DND-41 (cell line): ENCODE measurements around the gene FRY.

Experiments used
- ATAC-seq: fragments of 200-7000 bp; cut with Tn5 transposase; 3 replicates; pipeline ENCODE4 v1.9.1; 2021; ENCODE audit warnings: low read depth; ENCODE audit not compliant: insufficient read depth
- DNase-seq: peaks from one replicate; pipeline ENCODE4 v3.0.0-alpha.2; 2020
- H2AFZ ChIP-seq: 2 replicates; pipeline ENCODE4 v1.6.0; 2012; ENCODE audit warnings: low read depth, low read length
- H3K27ac ChIP-seq: 2 replicates; pipeline ENCODE4 v1.5.1; 2012; ENCODE audit warnings: low read length, inconsistent platforms
- H3K27me3 ChIP-seq: fragments of 200-600 bp; sonication (generic); 2 replicates; pipeline ENCODE4 v1.6.0; 2012; ENCODE audit warnings: low read length, mild to moderate bottlenecking, inconsistent platforms; ENCODE audit not compliant: insufficient read depth, poor library complexity
- H3K36me3 ChIP-seq: 2 replicates; pipeline ENCODE4 v1.5.1; 2012; ENCODE audit warnings: low read length, inconsistent platforms; ENCODE audit not compliant: insufficient read depth
- H3K4me1 ChIP-seq: 2 replicates; pipeline ENCODE4 v1.5.1; 2012; ENCODE audit warnings: mild to moderate bottlenecking, low read length; ENCODE audit not compliant: insufficient read depth
- H3K4me2 ChIP-seq: 2 replicates; pipeline ENCODE4 v1.6.0; 2012; ENCODE audit warnings: mild to moderate bottlenecking, moderate library complexity, low read length, inconsistent platforms; ENCODE audit not compliant: insufficient read depth
- H3K4me3 ChIP-seq, 2 experiments: fragments of 200-600 bp in 1 of 2; shearing (Covaris generic) in 1 of 2; 2 replicates each; pipeline ENCODE4 v1.5.1; 2012 to 2016; ENCODE audit warnings: inconsistent platforms in 2 of 2, low read length in 2 of 2, mild to moderate bottlenecking in 2 of 2, low read depth in 1 of 2, moderate library complexity in 1 of 2
- H3K79me2 ChIP-seq: 2 replicates; pipeline ENCODE4 v1.6.0; 2012; ENCODE audit warnings: low read length, inconsistent platforms; ENCODE audit not compliant: insufficient read depth
- H3K9ac ChIP-seq: 2 replicates; pipeline ENCODE4 v1.6.0; 2012; ENCODE audit warnings: low read depth, mild to moderate bottlenecking, inconsistent platforms, low read length, moderate library complexity
- H3K9me3 ChIP-seq: 2 replicates; pipeline ENCODE4 v1.5.1; 2012; ENCODE audit warnings: low read length, moderate library complexity, mild to moderate bottlenecking, inconsistent platforms; ENCODE audit not compliant: insufficient read depth, severe bottlenecking
- H4K20me1 ChIP-seq: 2 replicates; pipeline ENCODE4 v1.6.0; 2012; ENCODE audit warnings: low read length; ENCODE audit not compliant: insufficient read depth
- CTCF ChIP-seq: IDR thresholded peaks from 2 replicates; pipeline ENCODE4 v1.5.1; 2012; ENCODE audit warnings: borderline replicate concordance, low read length, moderate library complexity, mild to moderate bottlenecking; ENCODE audit not compliant: poor library complexity, severe bottlenecking; ENCODE audit errors: extremely low read depth
- EZH2 ChIP-seq: IDR thresholded peaks from 3 replicates; pipeline ENCODE4 v1.6.1; 2012; ENCODE audit warnings: borderline replicate concordance, low read depth, mild to moderate bottlenecking, moderate library complexity, low read length, inconsistent platforms; ENCODE audit not compliant: severe bottlenecking

The FRY gene

DNA sequence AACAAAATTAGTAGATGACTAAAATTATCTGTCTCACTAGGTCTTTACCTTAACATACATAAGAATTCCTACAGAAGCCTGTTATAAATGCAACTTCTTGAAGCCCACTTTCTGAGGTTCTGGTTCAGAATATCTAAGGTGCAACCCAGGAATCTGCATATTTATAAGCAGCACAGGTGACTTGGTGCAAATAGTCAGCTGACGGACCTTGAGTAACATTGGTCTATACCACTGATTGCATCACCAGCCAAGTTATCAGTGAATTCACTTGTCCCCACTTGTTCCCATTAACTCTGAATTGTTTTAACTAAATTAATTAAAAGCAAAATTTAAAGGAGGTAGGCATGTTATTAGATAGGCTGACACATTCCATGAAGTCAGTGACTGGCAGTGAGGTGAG, 109.9 kb downstream of the FRY start:
- ATAC-seq: no peak
- TF ChIP-seq CTCF (no peak), EZH2 (no peak)

DNA sequence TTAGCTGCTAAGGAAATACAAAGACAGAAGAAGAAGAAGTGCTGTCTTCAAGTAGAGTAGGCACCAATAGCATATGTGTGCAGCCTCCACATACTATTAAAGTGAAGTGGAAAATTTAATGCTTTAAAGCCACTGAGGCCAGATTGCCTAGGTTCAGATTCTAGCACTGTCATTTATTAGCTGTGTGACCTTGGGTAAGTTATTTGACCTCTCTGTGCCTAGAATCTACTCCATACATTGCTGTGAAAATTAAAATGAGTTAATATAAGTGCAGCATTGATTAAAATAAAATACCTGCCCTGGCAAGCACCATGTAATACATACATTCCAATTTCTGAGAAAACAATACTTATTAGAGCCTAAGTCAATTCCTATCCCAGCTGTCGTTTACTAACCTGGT, 110.5 kb downstream of the FRY start:
- H3K27me3 ChIP-seq: no peaks in the 10 kb centered on the region
- no peak for DNase-seq
- H3K36me3 ChIP-seq: no peaks in the 10 kb centered on the region
- no peak overlapping the region for H3K4me2 ChIP-seq
- H2AFZ ChIP-seq: no peak overlapping the region
- H3K9ac ChIP-seq: no peak overlapping the region
- H3K27ac ChIP-seq: no peak overlapping the region
- no peaks in the 10 kb centered on the region for H3K79me2 ChIP-seq
- no peaks in the 10 kb centered on the region for H3K4me1 ChIP-seq
- H4K20me1 ChIP-seq: no peaks in the 10 kb centered on the region
- no peak overlapping the region for H3K4me3 ChIP-seq
- H3K9me3 ChIP-seq: no peaks in the 10 kb centered on the region
- ATAC-seq: no peak
- no peak for TF ChIP-seq EZH2
- no peak for TF ChIP-seq CTCF

More for the DNA sequence above, 109.9 kb downstream of the FRY start:
- Histone ChIP-seq H3K9me3 (no peaks in the 10 kb centered on the region), H3K27ac (no peak overlapping the region), H3K27me3 (no peaks in the 10 kb centered on the region), H3K79me2 (no peaks in the 10 kb centered on the region), H3K4me2 (no peak overlapping the region), H3K4me1 (no peaks in the 10 kb centered on the region), H4K20me1 (no peaks in the 10 kb centered on the region), H3K9ac (no peak overlapping the region), H3K36me3 (no peaks in the 10 kb centered on the region), H3K4me3 (no peak overlapping the region), H2AFZ (no peak overlapping the region)
- DNase-seq: no peak

DNA sequence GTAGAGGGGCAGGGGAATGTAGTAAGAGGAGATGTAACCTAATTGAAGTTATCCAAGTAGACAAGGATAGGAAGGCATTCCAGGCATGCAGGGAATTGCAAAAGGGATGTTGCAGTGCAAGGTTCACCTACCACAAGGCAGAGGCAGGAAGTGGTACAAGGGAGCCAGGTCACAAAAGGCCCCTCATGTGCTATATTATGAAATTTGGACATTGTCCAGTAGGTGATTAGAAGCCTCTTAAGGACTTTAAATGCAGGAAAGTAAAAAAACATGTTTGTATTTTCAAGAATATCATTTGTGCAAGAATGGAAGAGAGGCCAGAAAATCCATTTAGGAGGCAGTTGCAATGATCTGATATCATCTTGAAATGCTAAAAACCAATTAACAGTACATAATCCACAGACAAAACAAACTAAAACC, 111.4 kb downstream of the FRY start:
- no peaks in the 10 kb centered on the region for H3K9me3 ChIP-seq
- no peaks in the 10 kb centered on the region for H3K4me1 ChIP-seq
- H3K4me3 ChIP-seq: no peak overlapping the region
- DNase-seq (no peak), ATAC-seq (no peak)
- no peak overlapping the region for H3K27ac ChIP-seq
- H4K20me1 ChIP-seq: no peaks in the 10 kb centered on the region
- no peaks in the 10 kb centered on the region for H3K79me2 ChIP-seq
- no peak overlapping the region for H2AFZ ChIP-seq
- H3K4me2 ChIP-seq: no peak overlapping the region
- no peak overlapping the region for H3K9ac ChIP-seq
- no peak for TF ChIP-seq CTCF
- TF ChIP-seq EZH2: no peak
- H3K27me3 ChIP-seq: no peaks in the 10 kb centered on the region
- no peaks in the 10 kb centered on the region for H3K36me3 ChIP-seq

GRCh38 chr13:32147193-32147592, 115.6 kb downstream of the FRY start:
- H3K4me3 ChIP-seq: no peak overlapping the region
- H3K27ac ChIP-seq: no peak overlapping the region
- no peaks in the 10 kb centered on the region for H3K9me3 ChIP-seq
- no peaks in the 10 kb centered on the region for H3K79me2 ChIP-seq
- H3K36me3 ChIP-seq: no peaks in the 10 kb centered on the region
- H4K20me1 ChIP-seq: no peaks in the 10 kb centered on the region
- H3K4me1 ChIP-seq: no peaks in the 10 kb centered on the region
- DNase-seq (no peak), ATAC-seq (no peak)
- H3K9ac ChIP-seq: no peak overlapping the region
- H2AFZ ChIP-seq: no peak overlapping the region
- no peak for TF ChIP-seq CTCF
- TF ChIP-seq EZH2: no peak
- H3K4me2 ChIP-seq: no peak overlapping the region
- peaks cover under 1% of the 10 kb centered on the region for H3K27me3 ChIP-seq
